Activated CD4-positive, alpha-beta T cell treated with anti-CD3 and anti-CD28 coated beads for 1 hour (primary cell): ENCODE results near the gene PAX8.

Experiments used
- DNase-seq: peaks from one replicate; pipeline ENCODE4 v3.0.0-alpha.2; 2020

The PAX8 gene

GRCh38 chr2:113200736-113201490, 77.8 kb downstream of the PAX8 start:
- DNase-seq: no peak

GRCh38 chr2:113200236-113200635, 78.5 kb downstream of the PAX8 start:
- DNase-seq: no peak

- peak; percentile 70 for DNase-seq
Observed at GRCh38 chr2:113198790-113199612, 79.7 kb downstream of the PAX8 start.

- no peak for DNase-seq
Observed at GRCh38 chr2:113198048-113198789, 80.5 kb downstream of the PAX8 start.

GRCh38 chr2:113197347-113198047, 81.2 kb downstream of the PAX8 start:
- DNase-seq: no peak

DNA sequence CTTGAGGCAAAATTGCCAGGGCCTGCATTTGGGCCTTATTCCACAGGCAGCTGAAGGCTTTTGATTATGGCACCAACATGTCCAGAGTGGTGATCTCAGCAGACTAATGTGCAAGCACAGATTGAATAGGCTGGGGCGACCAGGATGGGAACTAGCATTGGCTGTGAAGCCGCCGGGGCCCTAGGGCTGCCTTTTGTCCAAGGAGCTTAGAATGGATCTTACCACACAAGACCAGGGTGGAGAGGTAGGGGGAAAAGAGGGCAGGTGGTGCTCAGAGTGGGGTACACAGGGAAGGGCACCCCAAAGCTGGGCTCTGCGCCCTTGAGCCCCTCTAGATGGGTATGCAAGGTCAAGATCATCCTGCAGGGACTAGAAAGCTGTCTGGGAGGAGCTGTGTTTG, 81.9 kb downstream of the PAX8 start:
- DNase-seq: no peak

DNA sequence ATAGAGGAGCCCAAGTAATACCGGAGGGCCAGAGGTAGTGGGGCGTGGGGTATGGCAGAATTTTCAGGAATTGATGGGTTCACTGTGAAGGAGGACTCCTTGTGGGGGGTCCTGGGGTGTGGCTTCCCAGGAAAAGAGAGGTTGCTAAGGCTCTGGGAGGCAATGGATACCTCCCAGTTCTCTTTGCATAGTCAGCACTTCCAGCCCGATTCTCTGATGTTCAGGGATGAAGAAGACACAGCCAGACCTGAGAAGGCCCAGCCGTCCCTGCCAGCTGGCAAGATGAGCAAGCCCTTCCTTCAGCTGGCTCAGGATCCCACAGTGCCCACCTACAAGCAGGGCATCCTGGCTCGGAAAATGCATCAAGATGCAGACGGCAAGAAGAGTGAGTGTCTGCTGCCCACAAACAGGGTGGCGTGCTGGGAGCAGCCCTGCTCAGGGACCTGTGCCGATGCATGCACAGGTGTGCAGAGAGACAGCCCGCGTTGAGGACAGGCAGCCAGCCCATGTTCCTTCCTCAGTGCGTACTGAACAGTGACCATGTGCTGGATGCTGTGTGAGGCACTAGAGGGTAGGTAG, 82.7 kb downstream of the PAX8 start:
- no peak for DNase-seq

- no peak for DNase-seq
Observed at GRCh38 chr2:113192459-113193100, 86.1 kb downstream of the PAX8 start.

DNA sequence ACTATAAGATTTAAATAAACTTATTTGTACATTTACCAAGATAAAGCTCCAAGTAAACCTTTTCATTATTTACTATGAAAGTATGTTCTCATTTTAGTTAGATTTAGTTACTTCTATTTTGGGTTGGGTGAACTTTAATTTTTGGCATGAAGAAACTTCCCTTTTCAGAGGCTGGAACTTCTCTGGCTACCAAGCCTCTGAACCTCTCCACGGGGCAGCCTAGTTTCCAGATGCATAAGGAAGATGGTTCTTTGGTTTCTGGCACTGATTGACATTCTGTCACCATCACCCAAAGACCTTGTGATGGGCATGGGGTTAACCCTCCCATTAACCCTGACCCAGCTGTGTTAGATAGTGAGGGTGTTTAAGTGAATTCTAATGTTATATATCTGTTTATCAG, 87.8 kb downstream of the PAX8 start:
- DNase-seq: no peak

GRCh38 chr2:113187771-113188170, 91.0 kb downstream of the PAX8 start:
- no peak for DNase-seq

DNA sequence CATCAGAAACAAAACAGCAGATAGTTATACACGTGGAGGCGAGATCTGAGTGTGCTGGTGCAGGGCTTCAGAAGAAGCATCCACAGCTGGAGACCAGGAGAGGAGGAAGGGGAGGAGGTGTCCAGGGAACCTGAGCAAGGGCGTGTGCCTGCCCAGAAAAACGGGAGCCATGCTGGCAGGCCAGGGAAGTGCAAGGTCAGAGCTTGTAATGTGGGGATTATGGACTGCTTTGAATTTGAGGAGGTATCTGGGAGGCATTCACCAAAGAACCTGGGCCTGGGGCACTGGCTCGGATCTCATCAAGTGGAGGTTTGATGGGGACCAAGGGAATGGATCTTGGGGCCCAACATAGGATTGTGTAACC, 92.3 kb downstream of the PAX8 start:
- no peak for DNase-seq

DNA sequence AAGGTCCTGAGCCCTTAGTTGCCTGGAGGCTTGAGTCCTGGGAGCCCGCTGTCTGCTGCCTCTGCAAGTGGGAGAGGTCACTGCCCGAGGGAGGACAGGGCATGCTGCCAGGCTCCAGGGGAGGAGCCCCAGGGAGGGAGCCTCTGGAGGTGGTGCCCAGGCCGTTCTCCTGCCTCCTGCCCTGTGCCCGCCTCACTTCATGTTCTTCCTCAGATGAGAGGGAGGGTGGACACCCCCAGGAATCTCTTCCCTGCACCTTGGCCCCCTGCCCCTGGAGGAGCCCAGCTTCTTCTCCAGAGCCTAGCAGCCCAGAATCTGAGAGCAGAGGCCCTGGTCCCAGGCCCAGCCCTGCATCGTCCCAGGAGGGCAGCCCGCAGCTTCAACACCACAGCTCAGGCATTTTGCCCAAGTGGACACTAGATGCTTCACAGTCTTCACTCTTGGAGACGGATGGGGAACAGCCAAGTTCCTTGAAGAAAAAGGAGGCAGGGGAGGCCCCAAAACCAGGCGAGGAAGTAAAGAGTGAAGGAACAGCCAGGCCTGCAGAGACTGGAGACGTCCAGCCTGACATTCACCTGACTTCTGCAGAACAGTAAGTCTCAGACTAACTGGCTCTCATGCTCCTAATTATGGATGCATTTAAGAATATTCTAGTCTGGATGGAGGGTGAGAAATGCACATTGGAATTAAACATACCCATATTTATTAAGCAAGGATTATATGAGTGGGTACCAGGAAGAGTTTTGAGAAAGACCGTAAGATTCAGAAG, 92.9 kb downstream of the PAX8 start:
- DNase-seq: no peak

- DNase-seq: no peak
Observed at GRCh38 chr2:113184531-113185230, 94.0 kb downstream of the PAX8 start.

DNA sequence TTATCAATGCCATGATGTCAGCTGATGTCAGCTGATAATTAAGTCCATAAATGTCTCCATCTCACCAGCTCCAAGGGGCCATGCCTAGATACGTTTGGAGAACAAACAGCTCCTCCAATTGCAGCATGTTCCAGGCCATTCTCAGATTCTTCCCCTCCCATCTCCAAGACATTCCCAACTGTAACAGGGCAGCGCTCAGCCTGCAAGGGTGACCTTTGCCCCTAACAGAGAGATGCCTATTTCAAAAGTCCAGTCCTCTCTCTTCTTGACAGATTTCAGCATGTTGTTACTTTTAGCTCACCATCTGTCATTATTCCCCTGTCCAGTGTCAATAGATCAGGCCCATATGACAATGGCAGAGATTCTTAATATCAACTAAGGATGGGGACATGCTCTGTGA, 95.0 kb downstream of the PAX8 start:
- no peak for DNase-seq

DNA sequence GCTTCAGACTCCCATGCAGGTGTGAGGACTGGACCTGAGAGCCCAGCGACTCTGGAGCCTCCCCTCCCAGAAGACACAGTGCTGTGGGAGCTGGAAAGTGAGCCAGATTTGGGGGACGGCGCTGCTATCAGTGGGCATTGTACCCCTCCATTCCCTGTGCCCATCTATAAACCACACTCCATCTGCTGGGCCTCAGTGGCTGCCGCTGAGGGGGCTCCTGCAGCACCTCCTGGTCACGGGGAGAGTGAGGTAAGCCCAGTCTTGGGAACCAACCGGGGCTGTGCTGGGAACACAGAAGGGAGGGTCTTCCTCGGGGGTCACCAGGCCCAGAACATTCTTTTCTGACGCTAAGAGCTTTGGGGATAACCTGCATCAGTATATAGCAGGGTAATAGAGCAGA, 95.5 kb downstream of the PAX8 start:
- DNase-seq: no peak

- DNase-seq: no peak
Observed at GRCh38 chr2:113182471-113183260, 96.1 kb downstream of the PAX8 start.

DNA sequence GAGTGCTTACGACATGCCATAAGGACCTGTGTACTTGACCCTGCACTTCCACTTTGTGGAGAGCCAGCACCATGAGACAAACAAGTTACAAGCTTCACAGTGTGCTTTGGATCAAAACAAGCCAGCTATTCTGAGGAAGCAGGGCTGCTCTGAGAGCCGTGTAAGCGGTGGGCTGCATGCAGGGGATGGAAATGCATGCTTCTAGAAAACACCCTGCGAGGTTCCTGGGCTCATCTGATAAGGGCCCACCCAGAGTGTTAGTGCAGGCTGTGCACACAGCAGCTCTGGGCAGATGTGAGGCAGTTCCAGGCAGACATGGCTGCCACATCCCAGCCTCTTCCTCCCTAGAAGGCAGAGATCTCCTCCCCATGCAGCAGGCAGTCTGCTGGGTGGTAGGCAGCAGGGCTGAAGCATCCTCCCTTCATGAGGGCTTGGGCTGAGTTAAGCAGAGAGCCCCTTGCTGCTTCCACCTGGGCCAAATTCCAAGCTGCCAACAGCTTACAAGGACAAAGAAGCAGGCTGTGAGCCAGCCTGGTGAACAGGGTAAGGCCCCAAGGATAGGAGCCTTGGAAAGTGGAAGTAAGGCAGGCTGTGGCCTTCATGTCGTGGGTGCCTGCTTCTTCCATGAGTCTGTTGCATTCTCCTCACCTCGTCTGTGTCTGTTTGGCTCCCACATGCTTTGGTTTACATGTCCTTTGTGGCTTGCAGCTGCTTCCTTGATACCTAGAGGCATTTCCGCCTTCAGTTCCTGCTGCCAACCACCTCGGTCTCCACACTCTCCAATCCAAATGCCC, 97.3 kb downstream of the PAX8 start:
- no peak for DNase-seq

DNA sequence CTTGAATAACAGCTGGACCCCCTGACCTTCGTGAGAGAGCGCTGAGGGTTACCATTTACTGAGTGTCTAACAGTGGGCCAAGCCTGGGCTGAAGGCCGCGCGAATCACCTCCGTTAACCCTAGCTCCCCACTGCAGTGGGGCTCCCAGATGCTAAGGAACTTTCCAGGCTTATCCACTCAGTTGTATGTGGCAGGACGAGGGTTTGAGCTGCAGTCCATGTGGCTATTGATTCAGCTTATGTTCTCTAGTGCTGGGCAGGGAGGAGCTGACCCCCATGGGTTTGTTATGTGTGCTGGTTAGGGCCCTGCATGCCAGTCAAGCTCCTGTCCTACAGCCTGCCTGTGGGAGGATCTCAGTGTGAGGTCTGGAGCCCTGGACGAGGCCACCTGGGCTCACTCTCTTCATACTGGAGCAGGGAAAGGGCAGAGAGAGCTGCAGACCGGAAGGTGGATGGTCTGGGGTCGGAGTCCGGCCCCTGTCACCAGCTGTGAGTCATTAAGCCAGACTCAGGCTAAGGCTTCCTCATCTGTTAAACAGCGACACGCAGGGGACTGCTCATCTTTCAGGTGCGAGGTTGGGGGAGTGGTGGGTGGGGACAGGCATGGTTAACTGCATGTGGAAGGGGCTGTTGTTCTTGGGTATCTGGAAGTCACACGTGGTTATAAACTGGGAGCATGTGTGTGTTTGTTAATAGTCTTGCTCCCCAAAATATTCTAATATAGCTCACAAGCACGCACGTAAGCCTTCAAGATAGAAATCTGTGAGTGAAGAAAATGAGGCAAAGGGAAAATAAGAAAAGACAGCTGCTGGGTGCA, 98.4 kb downstream of the PAX8 start:
- no peak for DNase-seq
